ENCODE results near the gene KRT12. TPM values are rescaled to one million over a fixed set of nuclear protein-coding genes. Genes with fewer than 3 reads are reported as not detected.

Gene KRT12
- total RNA-seq, 1 experiment from 2014 or later: not detected

- intact Hi-C loops (cut with micrococcal nuclease; ENCODE audit: unreplicated experiment): no loop called here
- TF ChIP-seq EZH2 (IDR thresholded peaks at IDR 0.05; ENCODE audit: borderline replicate concordance, low read depth, low read length, poor library complexity, severe bottlenecking): no peak
- no peak for TF ChIP-seq CTCF (conservative IDR thresholded peaks at IDR 0.05; ENCODE audit: low read depth, low read length)
- H3K36me3 ChIP-seq (ENCODE audit: insufficient read depth, low read length, poor library complexity, severe bottlenecking): peaks cover 3% of the 10 kb centered on the region
- H3K4me1 ChIP-seq (ENCODE audit: insufficient read depth, low read length, poor library complexity, severe bottlenecking): no peaks in the 10 kb centered on the region
- ChIA-PET POLR2A (ENCODE audit: low non-redundant PET) (interaction anchor here (0.7 kb wide), 1 partner anchor 15 kb away, joined by 3 read pairs; no protein-coding TSS in a partner anchor), CTCF (no interaction called here)
- H3K9me3 ChIP-seq (ENCODE audit: low read depth, low read length, poor library complexity, severe bottlenecking): no peaks in the 10 kb centered on the region
- H3K4me3 ChIP-seq (ENCODE audit: low read depth, low read length, poor library complexity, severe bottlenecking): peak overlapping the region; percentile 64
- DNase-seq (ENCODE audit: low spot score): no peak
- BruUV-seq (replicated peaks): TSS peak; percentile 97
- H3K27ac ChIP-seq (ENCODE audit: low read depth, low read length, poor library complexity, severe bottlenecking): peak overlapping the region; percentile 87
- no peaks in the 10 kb centered on the region for H3K27me3 ChIP-seq (replicated peaks; ENCODE audit: insufficient read depth, low read depth, low read length, poor library complexity)
These were observed 48.7 kb downstream of the KRT12 start for GRCh38 chr17:40818343-40818732.

- ChIA-PET POLR2A (ENCODE audit: low non-redundant PET) (no interaction called here), CTCF (no interaction called here)
- Histone ChIP-seq H3K4me1 (ENCODE audit: insufficient read depth, low read length, poor library complexity, severe bottlenecking) (no peaks in the 10 kb centered on the region), H3K27me3 (replicated peaks; ENCODE audit: insufficient read depth, low read depth, low read length, poor library complexity) (no peaks in the 10 kb centered on the region), H3K36me3 (ENCODE audit: insufficient read depth, low read length, poor library complexity, severe bottlenecking) (peaks cover 3% of the 10 kb centered on the region), H3K4me3 (ENCODE audit: low read depth, low read length, poor library complexity, severe bottlenecking) (no peak overlapping the region), H3K27ac (ENCODE audit: low read depth, low read length, poor library complexity, severe bottlenecking) (no peak overlapping the region), H3K9me3 (ENCODE audit: low read depth, low read length, poor library complexity, severe bottlenecking) (no peaks in the 10 kb centered on the region)
- TF ChIP-seq EZH2 (IDR thresholded peaks at IDR 0.05; ENCODE audit: borderline replicate concordance, low read depth, low read length, poor library complexity, severe bottlenecking) (no peak), CTCF (conservative IDR thresholded peaks at IDR 0.05; ENCODE audit: low read depth, low read length) (no peak)
- BruUV-seq (replicated peaks): no TSS peak
- DNase-seq (ENCODE audit: low spot score): no peak
- intact Hi-C loops (cut with micrococcal nuclease; ENCODE audit: unreplicated experiment): no loop called here
These were observed 49.8 kb downstream of the KRT12 start for GRCh38 chr17:40817103-40817682.

GRCh38 chr17:40816569-40816968 is 50.5 kb downstream of the KRT12 start:
- no peak for DNase-seq (ENCODE audit: low spot score)
- H3K27me3 ChIP-seq (replicated peaks; ENCODE audit: insufficient read depth, low read depth, low read length, poor library complexity): no peaks in the 10 kb centered on the region
- CTCF ChIA-PET: no interaction called here
- no peaks in the 10 kb centered on the region for H3K9me3 ChIP-seq (ENCODE audit: low read depth, low read length, poor library complexity, severe bottlenecking)
- H3K27ac ChIP-seq (ENCODE audit: low read depth, low read length, poor library complexity, severe bottlenecking): no peak overlapping the region
- no TSS peak for BruUV-seq (replicated peaks)
- H3K36me3 ChIP-seq (ENCODE audit: insufficient read depth, low read length, poor library complexity, severe bottlenecking): peaks cover 3% of the 10 kb centered on the region
- POLR2A ChIA-PET (ENCODE audit: low non-redundant PET): no interaction called here
- intact Hi-C loops (cut with micrococcal nuclease; ENCODE audit: unreplicated experiment): no loop called here
- H3K4me1 ChIP-seq (ENCODE audit: insufficient read depth, low read length, poor library complexity, severe bottlenecking): no peaks in the 10 kb centered on the region
- TF ChIP-seq CTCF (conservative IDR thresholded peaks at IDR 0.05; ENCODE audit: low read depth, low read length) (no peak), EZH2 (IDR thresholded peaks at IDR 0.05; ENCODE audit: borderline replicate concordance, low read depth, low read length, poor library complexity, severe bottlenecking) (no peak)
- H3K4me3 ChIP-seq (ENCODE audit: low read depth, low read length, poor library complexity, severe bottlenecking): no peak overlapping the region
